ENCODE measurements around the gene ACOT8.

GRCh38 chr20:45874576-45874975 lies 17.4 kb upstream of the ACOT8 start:
- no peak for TF ChIP-seq CTCF (IDR thresholded peaks at IDR 0.05)
- no peak for TF ChIP-seq POLR2A (IDR thresholded peaks at IDR 0.05)
- TF ChIP-seq POLR2AphosphoS5 (IDR thresholded peaks at IDR 0.05): no peak
